Panc1 (cell line): ENCODE measurements around the gene TTBK1.

Experiments used
- CTCF ChIP-seq: fragments of 450-650 bp; IDR thresholded peaks from 2 replicates; pipeline ENCODE4 v1.5.1; 2017; ENCODE audit warnings: mild to moderate bottlenecking
- POLR2AphosphoS5 ChIP-seq: IDR thresholded peaks from 2 replicates; pipeline ENCODE4 v1.6.1; 2012; ENCODE audit warnings: mild to moderate bottlenecking, low read depth, low read length, moderate library complexity
- REST ChIP-seq, 2 experiments: IDR thresholded peaks; 2 replicates each; pipeline ENCODE4 v1.6.1; 2011 to 2012; ENCODE audit warnings: low read depth in 2 of 2, control low read depth in 1 of 2, low read length in 1 of 2, mild to moderate bottlenecking in 1 of 2, moderate library complexity in 1 of 2; ENCODE audit not compliant: insufficient read depth in 1 of 2

GRCh38 chr6:43277643-43278523, 34.6 kb downstream of the TTBK1 start:
- TF ChIP-seq CTCF (no peak), REST (IDR thresholded peaks at IDR 0.05; ENCODE audit: insufficient read depth in 1 of 2, low read depth in 2 of 2, low read length in 1 of 2) (no peak), POLR2AphosphoS5 (no peak)
